ENCODE results near the gene LIN7C. TPM values are rescaled to one million over a fixed set of nuclear protein-coding genes. Genes with fewer than 3 reads are reported as not detected.
A peak's percentile ranks its signal among the peaks of the same experiment; 100 is the strongest.

The LIN7C gene, protein sequence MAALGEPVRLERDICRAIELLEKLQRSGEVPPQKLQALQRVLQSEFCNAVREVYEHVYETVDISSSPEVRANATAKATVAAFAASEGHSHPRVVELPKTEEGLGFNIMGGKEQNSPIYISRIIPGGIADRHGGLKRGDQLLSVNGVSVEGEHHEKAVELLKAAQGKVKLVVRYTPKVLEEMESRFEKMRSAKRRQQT
- polyA plus RNA-seq (2011; rRNA removed), result 16.9 and 22.8 TPM in 2 replicates
- 11.4 and 20.4 TPM in 2 replicates for polyA minus RNA-seq (2011; rRNA and poly(A)+ RNA removed)

DNA sequence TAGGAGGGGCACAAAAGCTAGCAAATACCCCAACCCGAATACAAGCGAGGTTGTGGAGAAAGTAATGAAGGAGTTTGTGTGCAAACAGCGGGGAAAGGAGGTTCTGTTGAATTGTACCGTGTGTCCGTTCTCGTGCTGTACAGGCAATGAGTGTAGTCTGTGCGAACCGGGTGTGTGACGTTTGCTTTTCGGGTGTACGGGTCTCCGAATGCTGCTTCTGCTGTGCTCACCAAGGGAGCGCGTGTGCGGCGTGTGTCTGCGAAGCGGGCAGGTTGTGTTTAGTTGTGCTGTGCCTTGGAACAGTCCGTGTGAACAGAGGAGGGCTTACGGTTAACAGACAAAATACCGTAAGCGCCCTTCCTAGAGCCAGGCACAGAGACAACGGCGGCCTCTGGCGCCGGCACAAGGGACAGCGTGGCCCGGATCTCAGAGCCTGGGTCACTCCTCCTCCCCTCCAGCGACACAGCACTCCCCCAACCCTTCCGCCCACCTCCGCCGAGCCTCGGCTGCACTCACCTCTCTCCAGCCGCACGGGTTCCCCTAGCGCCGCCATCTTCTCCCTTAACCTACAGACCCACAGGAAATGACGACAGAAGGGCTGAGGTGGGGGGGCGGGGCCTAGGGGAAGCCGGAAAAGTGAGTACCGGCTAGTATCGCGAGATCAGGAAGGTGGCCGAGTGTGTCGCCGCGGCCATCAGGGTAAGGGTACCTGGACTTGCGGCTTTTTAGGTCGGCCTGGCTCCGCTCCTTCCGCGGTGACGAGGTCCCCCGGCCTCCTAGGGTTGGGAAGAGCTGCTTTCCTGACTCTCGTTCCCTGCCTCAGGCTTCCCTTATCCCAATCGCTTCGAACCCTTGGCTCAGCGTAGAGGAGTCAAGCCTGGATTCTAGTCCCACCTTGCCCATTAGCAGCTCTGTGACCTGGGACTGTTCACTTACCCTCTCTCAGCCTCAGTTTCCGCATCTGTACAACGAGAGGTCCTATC lies at the start of gene LIN7C:
Gene LIN7C, minus strand, starts transcription at position 570 of the 983 bp plus-strand sequence. Its CDS starts 17 bp downstream, at position 553.
- peak; percentile 84 for DNase-seq (ENCODE audit: low read depth, low spot score)
- H3K27me3 ChIP-seq (ENCODE audit: control insufficient read depth, insufficient read depth, low read length), result no peaks in the 10 kb centered on the region
- peak within 1 kb of the TSS; percentile 82 for H3K27ac ChIP-seq (ENCODE audit: low read depth, low read length)
- TF ChIP-seq, protein P1, sequence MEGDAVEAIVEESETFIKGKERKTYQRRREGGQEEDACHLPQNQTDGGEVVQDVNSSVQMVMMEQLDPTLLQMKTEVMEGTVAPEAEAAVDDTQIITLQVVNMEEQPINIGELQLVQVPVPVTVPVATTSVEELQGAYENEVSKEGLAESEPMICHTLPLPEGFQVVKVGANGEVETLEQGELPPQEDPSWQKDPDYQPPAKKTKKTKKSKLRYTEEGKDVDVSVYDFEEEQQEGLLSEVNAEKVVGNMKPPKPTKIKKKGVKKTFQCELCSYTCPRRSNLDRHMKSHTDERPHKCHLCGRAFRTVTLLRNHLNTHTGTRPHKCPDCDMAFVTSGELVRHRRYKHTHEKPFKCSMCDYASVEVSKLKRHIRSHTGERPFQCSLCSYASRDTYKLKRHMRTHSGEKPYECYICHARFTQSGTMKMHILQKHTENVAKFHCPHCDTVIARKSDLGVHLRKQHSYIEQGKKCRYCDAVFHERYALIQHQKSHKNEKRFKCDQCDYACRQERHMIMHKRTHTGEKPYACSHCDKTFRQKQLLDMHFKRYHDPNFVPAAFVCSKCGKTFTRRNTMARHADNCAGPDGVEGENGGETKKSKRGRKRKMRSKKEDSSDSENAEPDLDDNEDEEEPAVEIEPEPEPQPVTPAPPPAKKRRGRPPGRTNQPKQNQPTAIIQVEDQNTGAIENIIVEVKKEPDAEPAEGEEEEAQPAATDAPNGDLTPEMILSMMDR (IDR thresholded peaks at IDR 0.05; ENCODE audit: low read depth, low read length), result no peak; the same call in 1 of the 2 replicates
- POLR2A ChIA-PET, result interaction anchor here (0.6 kb wide), 1 partner anchor 13 kb away, joined by 3 read pairs; no protein-coding TSS in a partner anchor
- CTCF ChIA-PET, result interaction anchor here (1.0 to 2.4 kb wide), 2 partner anchors 8 to 10 kb away, joined by 3 to 7 read pairs; no protein-coding TSS in a partner anchor
- H3K4me3 ChIP-seq (ENCODE audit: low read depth, low read length), result peak within 1 kb of the TSS; percentile 99
- peaks cover 4% of the 10 kb centered on the region; the same call in 1 of the 2 replicates for H3K9me3 ChIP-seq (ENCODE audit: control insufficient read depth, insufficient read depth, low read length)

DNA sequence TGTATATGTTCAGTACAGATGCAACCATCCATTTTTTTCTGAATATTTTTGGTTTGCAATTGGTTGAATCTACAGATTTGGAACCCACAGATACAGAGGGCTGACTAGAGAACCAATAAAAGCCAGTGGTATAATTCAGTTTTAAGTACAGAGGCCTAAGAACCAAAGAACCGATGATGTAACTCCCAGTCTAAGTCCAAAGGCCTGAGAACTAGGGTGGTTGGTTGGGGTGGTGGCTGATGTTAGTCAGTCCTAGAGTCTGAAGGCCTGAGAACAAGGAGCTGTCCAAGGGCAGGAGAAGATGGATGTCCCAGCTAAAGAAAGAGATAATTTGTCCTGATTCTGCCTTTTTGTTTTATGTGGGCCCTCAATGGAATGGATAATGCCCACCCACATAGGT lies 48.7 kb upstream of the LIN7C start:
- no peak overlapping the region for H3K4me3 ChIP-seq (ENCODE audit: low read depth, low read length)
- DNase-seq (ENCODE audit: low read depth, low spot score), result no peak
- H3K27ac ChIP-seq (ENCODE audit: low read depth, low read length), result no peak overlapping the region
- no peaks in the 10 kb centered on the region for H3K9me3 ChIP-seq (ENCODE audit: control insufficient read depth, insufficient read depth, low read length)
- ChIA-PET POLR2A (no interaction called here), CTCF (no interaction called here)
- H3K27me3 ChIP-seq (ENCODE audit: control insufficient read depth, insufficient read depth, low read length), result no peaks in the 10 kb centered on the region
- TF ChIP-seq, protein P1 (IDR thresholded peaks at IDR 0.05; ENCODE audit: low read depth, low read length), result no peak

DNA sequence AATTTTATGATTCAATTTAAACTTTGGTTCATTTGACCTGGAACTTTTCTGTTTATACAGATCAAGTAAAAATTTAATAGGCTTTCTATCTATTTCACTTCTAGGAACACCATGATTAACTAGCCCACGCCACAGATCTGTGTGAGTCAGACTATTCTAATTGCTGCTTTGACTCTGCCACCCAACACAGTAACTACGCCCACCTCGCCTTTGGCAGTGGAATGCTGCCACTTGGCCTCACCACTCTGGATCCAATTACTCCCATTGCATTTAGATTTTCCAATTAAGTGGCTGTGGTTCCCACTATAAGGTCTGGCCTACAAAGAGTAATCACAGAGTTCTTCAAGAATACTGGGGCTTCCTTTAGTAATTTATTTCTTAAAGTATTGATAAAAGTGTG lies 46.6 kb upstream of the LIN7C start:
- TF ChIP-seq, protein P1 (IDR thresholded peaks at IDR 0.05; ENCODE audit: low read depth, low read length), result no peak
- ChIA-PET POLR2A (no interaction called here), CTCF (no interaction called here)
- no peaks in the 10 kb centered on the region for H3K27me3 ChIP-seq (ENCODE audit: control insufficient read depth, insufficient read depth, low read length)
- H3K27ac ChIP-seq (ENCODE audit: low read depth, low read length), result no peak overlapping the region
- no peaks in the 10 kb centered on the region for H3K9me3 ChIP-seq (ENCODE audit: control insufficient read depth, insufficient read depth, low read length)
- DNase-seq (ENCODE audit: low read depth, low spot score), result no peak
- H3K4me3 ChIP-seq (ENCODE audit: low read depth, low read length), result no peak overlapping the region

DNA sequence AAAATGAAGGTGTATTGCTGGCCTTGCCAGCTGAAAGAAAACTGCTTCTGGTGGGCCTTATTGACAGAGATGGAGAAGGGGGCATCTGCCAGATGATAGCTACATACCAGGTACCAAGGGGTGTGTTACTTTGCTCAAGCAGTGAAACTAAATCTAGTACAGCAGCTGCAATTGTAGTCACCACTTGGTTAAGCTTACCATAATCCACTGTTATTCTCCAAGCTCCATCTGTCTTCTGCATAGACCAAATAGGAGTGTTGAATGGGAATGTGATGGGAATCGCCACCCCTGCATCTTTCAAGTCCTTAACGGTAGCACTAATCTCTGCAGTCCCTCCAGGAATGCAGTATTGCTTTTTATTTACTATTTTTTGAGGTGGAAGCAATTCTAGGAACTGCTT lies 45.8 kb upstream of the LIN7C start:
- no peak overlapping the region for H3K4me3 ChIP-seq (ENCODE audit: low read depth, low read length)
- ChIA-PET CTCF (no interaction called here), POLR2A (no interaction called here)
- no peaks in the 10 kb centered on the region for H3K9me3 ChIP-seq (ENCODE audit: control insufficient read depth, insufficient read depth, low read length)
- no peaks in the 10 kb centered on the region for H3K27me3 ChIP-seq (ENCODE audit: control insufficient read depth, insufficient read depth, low read length)
- TF ChIP-seq, protein P1 (IDR thresholded peaks at IDR 0.05; ENCODE audit: low read depth, low read length), result no peak
- H3K27ac ChIP-seq (ENCODE audit: low read depth, low read length), result no peak overlapping the region
- no peak for DNase-seq (ENCODE audit: low read depth, low spot score)
